GM23338 (cell line): ENCODE data around the gene ATXN7L3.
A peak's percentile ranks its signal among the peaks of the same experiment; 100 is the strongest.

Experiments
- JUNB ChIP-seq: IDR thresholded peaks from one replicate; pipeline ENCODE4 v1.6.1; 2016; ENCODE audit warnings: antibody characterized with exemption; ENCODE audit not compliant: unreplicated experiment
- TF ChIP-seq, protein P1 (sequence below), 2 experiments: fragments of 200-600 bp in 1 of 2; sonication (generic) in 1 of 2; conservative IDR thresholded peaks; 2 replicates each; pipeline versions ENCODE4 v1.5.1 to v1.6.1; 2016 to 2017; ENCODE audit warnings: antibody characterized with exemption in 2 of 2, low read depth in 2 of 2, mild to moderate bottlenecking in 2 of 2, moderate library complexity in 1 of 2
- TF ChIP-seq, protein P2 (sequence below): IDR thresholded peaks from 2 replicates; pipeline ENCODE4 v1.6.1; 2016; ENCODE audit warnings: antibody characterized with exemption

DNA sequence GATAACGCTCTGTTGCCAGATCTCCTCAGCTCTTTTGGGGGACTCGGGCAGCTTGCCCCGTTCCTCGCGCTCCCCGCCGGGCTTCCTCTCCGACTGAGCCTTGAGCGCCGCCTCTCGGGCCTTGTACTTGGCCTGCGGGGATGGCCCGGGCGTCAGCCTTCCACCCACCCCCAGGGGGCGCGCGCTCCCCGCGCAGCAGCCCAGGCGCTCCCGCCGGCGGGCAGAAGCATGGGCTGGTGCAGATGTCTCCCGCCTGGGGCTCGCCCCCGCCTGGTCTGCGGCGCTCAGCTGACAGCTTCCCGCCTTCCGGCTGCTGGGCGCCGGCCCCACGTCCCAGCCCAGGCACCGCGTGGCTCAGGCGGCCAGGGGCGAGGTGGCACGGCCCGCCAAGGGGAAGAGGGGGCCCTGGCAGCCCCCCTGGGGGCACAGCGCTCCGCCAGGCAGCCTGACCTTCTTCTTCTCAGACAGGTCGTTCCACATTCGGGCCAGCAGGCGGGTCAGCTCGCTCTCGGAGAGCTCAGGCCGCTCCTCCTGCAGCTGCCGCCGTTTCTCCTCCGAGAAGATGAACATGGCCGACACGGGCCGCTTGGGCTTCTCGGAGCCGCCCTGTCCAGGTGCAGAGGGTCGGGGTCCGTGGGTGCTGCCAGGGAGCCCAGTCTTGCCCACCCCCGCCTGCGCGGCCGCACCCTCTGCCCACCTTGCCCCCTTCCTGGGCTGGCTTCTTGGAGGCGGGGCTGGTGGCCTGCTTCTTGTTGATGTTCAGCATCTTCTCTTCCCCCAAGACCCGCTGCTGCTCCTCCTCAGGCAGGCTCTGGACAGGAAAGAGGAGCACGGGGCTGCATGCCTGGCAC, 10.9 kb upstream of the ATXN7L3 start:
- TF ChIP-seq JUNB, result no peak
- TF ChIP-seq, protein P1, sequence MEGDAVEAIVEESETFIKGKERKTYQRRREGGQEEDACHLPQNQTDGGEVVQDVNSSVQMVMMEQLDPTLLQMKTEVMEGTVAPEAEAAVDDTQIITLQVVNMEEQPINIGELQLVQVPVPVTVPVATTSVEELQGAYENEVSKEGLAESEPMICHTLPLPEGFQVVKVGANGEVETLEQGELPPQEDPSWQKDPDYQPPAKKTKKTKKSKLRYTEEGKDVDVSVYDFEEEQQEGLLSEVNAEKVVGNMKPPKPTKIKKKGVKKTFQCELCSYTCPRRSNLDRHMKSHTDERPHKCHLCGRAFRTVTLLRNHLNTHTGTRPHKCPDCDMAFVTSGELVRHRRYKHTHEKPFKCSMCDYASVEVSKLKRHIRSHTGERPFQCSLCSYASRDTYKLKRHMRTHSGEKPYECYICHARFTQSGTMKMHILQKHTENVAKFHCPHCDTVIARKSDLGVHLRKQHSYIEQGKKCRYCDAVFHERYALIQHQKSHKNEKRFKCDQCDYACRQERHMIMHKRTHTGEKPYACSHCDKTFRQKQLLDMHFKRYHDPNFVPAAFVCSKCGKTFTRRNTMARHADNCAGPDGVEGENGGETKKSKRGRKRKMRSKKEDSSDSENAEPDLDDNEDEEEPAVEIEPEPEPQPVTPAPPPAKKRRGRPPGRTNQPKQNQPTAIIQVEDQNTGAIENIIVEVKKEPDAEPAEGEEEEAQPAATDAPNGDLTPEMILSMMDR (conservative IDR thresholded peaks at IDR 0.05; ENCODE audit: low read depth in 2 of 2), result peak; percentile 78 to 97
- TF ChIP-seq, protein P2, sequence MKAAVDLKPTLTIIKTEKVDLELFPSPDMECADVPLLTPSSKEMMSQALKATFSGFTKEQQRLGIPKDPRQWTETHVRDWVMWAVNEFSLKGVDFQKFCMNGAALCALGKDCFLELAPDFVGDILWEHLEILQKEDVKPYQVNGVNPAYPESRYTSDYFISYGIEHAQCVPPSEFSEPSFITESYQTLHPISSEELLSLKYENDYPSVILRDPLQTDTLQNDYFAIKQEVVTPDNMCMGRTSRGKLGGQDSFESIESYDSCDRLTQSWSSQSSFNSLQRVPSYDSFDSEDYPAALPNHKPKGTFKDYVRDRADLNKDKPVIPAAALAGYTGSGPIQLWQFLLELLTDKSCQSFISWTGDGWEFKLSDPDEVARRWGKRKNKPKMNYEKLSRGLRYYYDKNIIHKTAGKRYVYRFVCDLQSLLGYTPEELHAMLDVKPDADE, result no peak
